Stimulated activated CD4-positive, alpha-beta T cell treated with anti-CD3 and anti-CD28 coated beads, Interleukin-15, amount 100 ng/mL, for 48 hours (primary cell): ENCODE measurements around the gene KLF12.

Experiments
- DNase-seq, 2 donors: peaks; one replicate each; pipeline ENCODE4 v3.0.0-alpha.2; 2020; ENCODE audit warnings: low read depth in 2 of 2

KLF12 gene

GRCh38 chr13:74103970-74104555 is 30.1 kb downstream of the KLF12 start:
- DNase-seq, result no peak

GRCh38 chr13:74103196-74103595 is 31.0 kb downstream of the KLF12 start:
- DNase-seq, result no peak

GRCh38 chr13:74102691-74103090 is 31.5 kb downstream of the KLF12 start:
- no peak for DNase-seq

GRCh38 chr13:74101436-74101835 is 32.8 kb downstream of the KLF12 start:
- DNase-seq, result no peak

GRCh38 chr13:74098077-74098476 is 36.1 kb downstream of the KLF12 start:
- DNase-seq, result no peak

GRCh38 chr13:74097116-74097515 is 37.1 kb downstream of the KLF12 start:
- DNase-seq, result no peak

GRCh38 chr13:74093691-74094090 is 40.5 kb downstream of the KLF12 start:
- no peak for DNase-seq

- no peak for DNase-seq
Observed at GRCh38 chr13:74092711-74093110, 41.5 kb downstream of the KLF12 start.

GRCh38 chr13:74090869-74091605 is 43.2 kb downstream of the KLF12 start:
- no peak for DNase-seq

- no peak for DNase-seq
Observed at GRCh38 chr13:74090397-74090796, 43.8 kb downstream of the KLF12 start.

GRCh38 chr13:74087357-74087756 is 46.8 kb downstream of the KLF12 start:
- DNase-seq, result no peak
